NCI-H128 (cell line): ENCODE measurements around the gene PLA2G2D.

Experiments
- DNase-seq: peaks from one replicate; lab custom pipeline; 2025; ENCODE audit not compliant: unreplicated experiment; lab: John Stamatoyannopoulos, UW

PLA2G2D gene

DNA sequence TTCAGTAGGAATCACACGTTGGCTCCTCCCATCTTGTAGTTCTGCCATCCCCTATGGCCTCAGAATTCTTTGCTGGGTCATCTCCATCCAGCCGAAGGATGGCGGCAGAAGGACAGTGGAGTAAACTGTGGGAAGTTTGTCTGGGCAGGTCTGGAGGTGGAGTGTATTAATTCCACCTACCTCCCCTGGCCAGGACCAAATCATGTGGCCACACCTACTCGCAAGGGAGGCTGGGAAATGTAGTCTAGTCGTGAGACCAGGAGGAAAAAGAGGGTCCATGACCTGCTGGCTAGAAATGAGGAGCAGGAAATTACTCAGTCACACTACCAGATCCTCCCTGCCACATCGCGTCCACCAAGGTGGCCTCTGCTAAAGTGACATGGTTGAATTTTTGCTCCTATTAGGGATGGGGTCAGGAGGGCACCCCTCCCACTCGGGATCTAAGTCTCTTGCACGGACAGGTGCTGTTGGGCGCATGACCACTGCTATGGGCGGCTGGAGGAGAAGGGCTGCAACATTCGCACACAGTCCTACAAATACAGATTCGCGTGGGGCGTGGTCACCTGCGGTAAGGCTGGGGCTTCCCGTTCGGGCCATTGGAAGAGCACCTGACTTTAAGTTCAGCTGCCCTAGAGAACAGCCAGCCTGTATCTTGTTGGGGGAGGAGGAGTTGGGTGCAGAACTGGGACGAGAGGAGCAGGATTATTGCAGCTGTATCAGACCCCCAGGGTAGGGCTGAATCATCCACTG is 29.8 kb downstream of the PLA2G2D start:
- DNase-seq, result no peak

- no peak for DNase-seq
Measured at GRCh38 chr1:20087668-20088067, 31.7 kb downstream of the PLA2G2D start.

- DNase-seq, result no peak
Measured at GRCh38 chr1:20086800-20087199, 32.5 kb downstream of the PLA2G2D start.

DNA sequence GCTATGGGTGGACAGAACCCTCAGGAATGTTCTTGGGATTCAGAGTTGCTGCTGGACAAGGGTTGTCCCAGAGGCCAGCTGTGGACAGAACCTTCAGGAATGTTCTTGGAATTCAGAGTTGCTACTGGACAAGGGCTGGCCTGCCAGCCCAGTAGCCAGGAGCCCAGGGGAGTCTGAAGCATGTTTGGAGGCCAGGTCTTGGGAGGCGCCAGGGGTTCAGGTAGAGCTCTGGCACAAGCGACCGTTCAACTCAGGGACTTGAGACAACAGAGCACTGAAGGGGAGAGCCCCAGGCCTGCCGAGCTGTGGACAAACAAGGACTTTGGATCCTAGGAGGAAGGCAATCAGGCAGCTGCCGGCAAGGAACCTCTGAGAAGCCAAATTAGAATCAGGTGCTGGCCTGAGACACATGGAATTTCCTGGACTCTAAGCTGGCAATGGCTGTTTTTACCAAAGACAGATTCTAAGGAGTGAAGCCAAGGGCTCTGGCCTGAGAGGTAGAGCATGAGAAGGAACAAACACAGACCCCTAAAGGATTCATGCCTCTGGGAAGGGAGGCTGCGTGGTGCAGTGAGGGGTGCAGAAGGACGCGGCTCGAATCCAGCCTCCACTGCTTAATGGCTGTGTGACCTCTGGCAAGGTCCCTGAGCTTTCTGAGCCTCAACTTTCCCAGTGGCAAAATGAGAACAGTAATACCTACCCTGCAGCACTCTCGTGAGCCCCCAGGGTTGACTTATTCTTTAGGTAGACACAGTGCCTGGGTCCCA is 36.0 kb downstream of the PLA2G2D start:
- no peak for DNase-seq

- DNase-seq, result no peak
Measured at GRCh38 chr1:20082772-20083171, 36.6 kb downstream of the PLA2G2D start.

GRCh38 chr1:20081353-20081810 is 38.0 kb downstream of the PLA2G2D start:
- DNase-seq, result no peak

DNA sequence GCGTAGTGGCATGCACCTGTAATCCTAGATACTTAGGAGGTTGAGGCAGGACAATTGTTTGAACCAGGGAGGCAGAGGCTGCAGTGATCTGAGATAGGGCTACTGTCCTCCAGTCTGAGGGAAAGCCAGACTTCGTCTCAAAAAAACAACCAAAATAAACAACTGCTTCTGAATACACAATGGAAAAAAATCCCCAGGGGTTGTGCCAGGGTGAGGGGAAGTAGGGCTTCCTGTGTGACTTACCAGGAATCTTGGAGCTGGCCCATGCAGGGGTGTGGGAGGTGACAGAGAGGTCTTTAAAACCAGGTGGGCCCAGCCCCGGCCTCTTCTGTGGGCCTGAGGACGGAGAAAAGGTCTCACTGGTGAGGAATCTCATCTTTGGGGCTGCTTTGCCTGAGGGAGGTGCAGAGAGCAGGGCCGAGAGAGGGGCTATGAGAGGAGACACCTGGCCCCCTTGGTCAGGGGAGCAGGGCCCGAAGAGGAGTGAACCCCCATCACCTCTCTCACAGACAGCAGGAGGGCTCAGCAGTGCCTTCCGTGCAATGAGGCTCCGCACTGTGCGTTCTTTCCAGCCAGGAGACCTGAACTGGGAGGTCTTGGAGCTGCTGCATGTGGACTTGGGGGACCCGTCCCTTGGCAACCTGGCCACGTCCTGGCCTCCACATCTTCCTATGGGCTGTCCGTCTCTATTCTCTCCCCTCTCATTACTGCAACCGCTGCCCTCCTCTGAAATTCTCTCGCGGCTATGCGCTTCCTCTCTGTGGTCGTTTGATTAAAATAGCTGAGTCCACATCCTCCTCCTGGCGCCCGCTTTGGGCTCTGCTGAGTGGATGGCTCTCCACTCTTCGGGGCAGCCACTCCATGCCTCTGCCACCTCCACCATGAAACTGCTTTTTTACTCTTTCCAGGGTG is 38.6 kb downstream of the PLA2G2D start:
- DNase-seq, result no peak

- DNase-seq, result no peak
Measured at GRCh38 chr1:20079661-20080305, 39.6 kb downstream of the PLA2G2D start.

DNA sequence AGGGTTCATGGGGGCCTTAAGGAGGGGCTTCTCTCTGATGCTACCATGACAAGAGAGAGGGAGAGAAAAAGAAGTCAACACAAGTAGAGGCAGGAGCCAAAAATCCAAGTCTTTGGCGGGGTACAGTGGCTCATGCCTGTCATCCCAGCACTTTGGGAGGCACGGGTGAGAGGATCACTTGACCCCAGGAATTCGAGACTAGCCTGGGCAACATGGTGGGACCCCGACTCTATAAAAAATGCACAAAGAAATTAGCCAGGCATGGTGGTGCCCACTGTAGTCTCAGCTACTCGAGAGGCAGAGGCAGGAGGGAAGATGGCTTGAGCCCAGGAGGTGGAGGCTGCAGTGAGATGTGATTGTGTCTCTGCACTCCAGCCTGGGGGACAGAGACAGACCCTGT is 40.6 kb downstream of the PLA2G2D start:
- no peak for DNase-seq

DNA sequence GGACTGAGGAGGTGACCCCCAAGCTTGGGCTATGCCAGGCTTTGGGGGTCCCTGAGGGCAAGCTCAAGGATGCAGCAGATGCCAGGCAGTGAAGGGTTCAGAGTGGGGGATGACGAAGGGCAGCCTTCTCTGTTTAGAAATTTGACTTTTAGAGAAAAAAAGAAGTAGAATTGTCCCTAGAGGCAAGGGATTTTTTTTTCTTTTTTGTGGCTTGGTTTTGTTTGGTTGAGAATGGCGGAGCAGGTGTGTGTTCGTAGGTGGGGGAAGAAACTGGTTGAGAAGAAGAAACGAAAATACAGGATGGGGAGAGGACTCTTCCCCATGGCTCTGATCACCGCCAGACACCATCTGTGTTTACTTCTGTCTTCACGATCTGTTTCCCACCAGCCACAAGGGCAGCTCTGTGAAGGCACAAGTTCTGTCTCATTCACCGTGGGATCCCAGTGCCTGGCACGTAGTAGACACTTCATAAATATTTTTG is 41.1 kb downstream of the PLA2G2D start:
- no peak for DNase-seq

GRCh38 chr1:20076710-20077461 is 42.5 kb downstream of the PLA2G2D start:
- no peak for DNase-seq

DNA sequence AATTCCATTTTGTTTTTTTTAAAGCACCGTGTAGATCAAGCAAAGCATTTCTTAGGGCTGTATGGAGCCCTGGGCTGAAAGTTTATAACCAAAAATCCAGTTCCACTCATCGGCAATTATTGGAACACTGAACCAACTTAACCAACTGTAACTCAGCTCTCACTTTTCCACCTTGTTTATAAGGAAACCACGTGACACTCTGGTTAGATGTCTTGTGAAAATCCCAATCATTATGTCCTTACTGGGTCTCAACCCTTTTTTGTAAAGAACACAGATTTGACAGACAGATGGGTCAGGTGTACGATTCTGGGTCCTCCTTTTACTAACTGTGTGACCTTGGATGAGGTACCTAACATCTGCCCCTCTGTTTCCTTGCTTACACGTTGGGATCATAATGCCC is 43.1 kb downstream of the PLA2G2D start:
- no peak for DNase-seq

DNA sequence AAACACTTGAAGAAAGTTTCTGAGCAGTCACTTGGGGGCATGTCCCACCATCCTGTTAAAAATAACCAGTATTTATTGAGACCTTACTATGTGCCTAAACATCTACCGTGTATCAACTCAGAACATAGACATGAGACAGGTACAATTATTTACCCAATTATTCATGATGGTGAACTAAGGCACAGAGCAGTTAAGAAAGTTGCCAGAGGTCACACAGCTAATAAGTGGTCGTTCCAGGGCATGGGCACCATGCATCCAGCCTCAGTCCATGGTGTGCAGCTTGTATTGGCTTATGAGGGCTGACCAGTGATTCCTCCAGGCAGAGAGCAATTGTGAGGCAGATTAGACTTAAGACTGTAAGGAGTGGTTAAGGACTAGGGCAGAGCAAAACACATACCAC is 44.0 kb downstream of the PLA2G2D start:
- no peak for DNase-seq

GRCh38 chr1:20074725-20075171 is 44.6 kb downstream of the PLA2G2D start:
- no peak for DNase-seq

GRCh38 chr1:20074055-20074724 is 45.1 kb downstream of the PLA2G2D start:
- DNase-seq, result no peak

- DNase-seq, result no peak
Measured at GRCh38 chr1:20073256-20073655, 46.1 kb downstream of the PLA2G2D start.

DNA sequence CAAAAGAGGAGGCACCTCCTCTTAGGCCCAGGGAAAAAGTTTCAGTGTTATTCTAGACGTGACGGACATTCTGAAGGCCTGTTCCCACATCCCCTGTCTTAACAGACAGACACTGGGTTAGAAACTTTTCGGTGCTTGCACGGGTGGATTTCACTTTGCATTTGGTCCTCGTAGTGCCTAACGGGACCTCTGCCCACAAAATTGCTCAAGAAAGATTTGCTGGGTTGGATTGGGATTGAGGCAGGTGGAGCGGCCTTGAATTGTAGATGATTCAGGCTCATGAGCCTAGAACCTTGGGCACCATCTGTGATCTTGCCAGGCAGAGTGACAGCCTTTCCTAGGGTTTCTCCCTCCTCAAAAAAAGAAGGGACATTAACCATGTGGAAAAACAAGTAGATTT is 46.6 kb downstream of the PLA2G2D start:
- no peak for DNase-seq

DNA sequence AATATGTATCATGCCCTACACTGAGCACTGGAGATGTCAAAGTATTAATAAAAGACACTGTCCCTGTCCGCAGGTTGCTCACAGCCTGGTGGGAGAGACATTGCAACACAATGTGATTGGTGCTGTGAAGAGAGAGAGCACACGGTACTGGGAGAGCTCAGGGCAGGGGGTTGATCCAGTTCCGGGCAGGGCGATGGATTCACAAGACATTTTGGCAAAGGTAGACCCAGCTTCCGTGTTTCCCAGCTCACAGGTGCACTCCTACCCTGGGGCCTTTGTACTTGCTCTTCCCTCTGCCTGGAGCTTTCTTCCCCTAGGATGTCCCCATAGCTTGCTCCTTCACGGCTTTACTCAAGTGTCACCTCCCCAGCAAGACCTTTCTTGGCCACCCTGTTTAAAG is 47.9 kb downstream of the PLA2G2D start:
- no peak for DNase-seq

DNA sequence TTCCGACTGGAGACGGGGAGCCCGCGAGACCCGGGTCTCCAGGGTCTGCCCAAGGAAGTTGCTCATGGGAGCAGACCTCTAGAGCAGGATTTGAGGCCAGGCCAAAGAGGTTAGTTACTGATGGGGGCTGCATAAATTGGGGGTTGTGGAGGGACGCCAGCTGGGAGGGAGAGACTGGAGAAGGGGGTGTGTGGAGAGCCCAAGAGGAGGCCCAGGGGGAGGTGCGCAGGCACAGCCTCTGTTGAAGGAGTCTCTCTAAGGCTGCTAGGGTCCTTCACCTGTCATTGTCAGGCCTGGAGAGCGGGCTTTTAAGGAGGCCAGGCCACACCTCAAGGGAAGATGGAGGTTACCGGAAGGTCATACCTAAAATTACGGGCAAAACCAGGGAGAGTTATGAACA is 49.0 kb downstream of the PLA2G2D start:
- no peak for DNase-seq
